Astrocyte (in vitro differentiated cells and primary cell): ENCODE measurements around the gene OR6B2.

Experiments used
- CTCF ChIP-seq: IDR thresholded peaks from 2 replicates; pipeline ENCODE4 v1.5.1; 2011; ENCODE audit warnings: low read depth, mild to moderate bottlenecking, inconsistent platforms, low read length, moderate library complexity; ENCODE audit not compliant: insufficient read depth
- EZH2 ChIP-seq: IDR thresholded peaks from 2 replicates; pipeline ENCODE4 v1.6.1; 2012; ENCODE audit warnings: mild to moderate bottlenecking, low read length, inconsistent platforms; ENCODE audit not compliant: insufficient read depth

- TF ChIP-seq CTCF (no peak), EZH2 (no peak)
Observed at GRCh38 chr2:239997686-239998409, 32.4 kb downstream of the OR6B2 start.
